ENCODE results near the gene AHNAK.

DNA sequence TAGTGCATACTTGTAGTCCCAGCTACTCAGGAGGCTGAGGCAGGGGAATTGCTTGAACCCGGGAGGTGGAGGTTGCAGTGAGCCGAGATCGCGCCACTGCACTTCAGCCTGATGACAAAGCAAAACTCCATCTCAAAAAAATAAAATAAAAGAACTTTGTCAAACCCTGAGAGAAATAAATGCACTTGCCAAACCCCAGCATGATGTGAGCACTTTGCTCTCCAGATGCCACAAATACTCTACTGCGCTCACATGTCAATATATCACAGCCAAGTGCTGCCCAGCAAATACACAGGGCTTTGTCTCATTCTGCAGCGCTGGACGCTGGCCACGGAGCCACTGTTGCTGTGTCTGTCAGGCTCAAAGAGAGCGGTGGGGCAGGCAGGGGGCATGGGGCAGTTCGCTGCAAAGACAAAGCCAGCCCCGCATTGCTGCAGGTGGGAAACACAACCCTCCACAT lies 45.1 kb downstream of the AHNAK start:
- TF ChIP-seq CTCF (conservative IDR thresholded peaks at IDR 0.05 in 1 of 2, IDR thresholded peaks at IDR 0.05 in 1 of 2; ENCODE audit: low read depth in 1 of 2, low read length in 2 of 2) = no peak
- no peak for TF ChIP-seq EZH2 (IDR thresholded peaks at IDR 0.05; ENCODE audit: low read length, missing control alignments)

Measured in fibroblast of lung (primary cell).